Esophagus (tissue), 2 donors: Measurements from ENCODE around the gene SLC44A3. TPM values are rescaled to one million over a fixed set of nuclear protein-coding genes. Genes with fewer than 3 reads are reported as not detected.
A peak's percentile ranks its signal among the peaks of the same experiment; 100 is the strongest.

ENCODE experiments used
- H3K27ac ChIP-seq, 2 donors: one replicate each; pipeline ENCODE4 v1.5.1; 2013; ENCODE audit warnings: low read depth in 2 of 2, mild to moderate bottlenecking in 2 of 2, inconsistent platforms in 1 of 2, low read length in 1 of 2, moderate library complexity in 1 of 2
- H3K27me3 ChIP-seq, 2 donors: one replicate each; pipeline ENCODE4 v1.6.1; 2013; ENCODE audit warnings: low read length in 2 of 2, control low read depth in 1 of 2, mild to moderate bottlenecking in 1 of 2; ENCODE audit not compliant: insufficient read depth in 2 of 2, control insufficient read depth in 1 of 2
- H3K36me3 ChIP-seq, 2 donors: one replicate each; pipeline ENCODE4 v1.6.1; 2013; ENCODE audit warnings: low read length in 1 of 2; ENCODE audit not compliant: control insufficient read depth in 2 of 2, insufficient read depth in 2 of 2
- H3K4me1 ChIP-seq, 2 donors: one replicate each; pipeline ENCODE4 v1.6.1; 2013; ENCODE audit warnings: low read length in 1 of 2; ENCODE audit not compliant: control insufficient read depth in 2 of 2, insufficient read depth in 2 of 2
- H3K4me3 ChIP-seq, 2 donors: one replicate each; pipeline ENCODE4 v1.5.1; 2013; ENCODE audit warnings: low read length in 2 of 2, mild to moderate bottlenecking in 2 of 2, low read depth in 1 of 2, moderate library complexity in 1 of 2
- H3K9me3 ChIP-seq, 2 donors: one replicate each; pipeline ENCODE4 v1.6.1; 2013; ENCODE audit warnings: mild to moderate bottlenecking in 2 of 2, low read depth in 1 of 2, low read length in 1 of 2, moderate library complexity in 1 of 2; ENCODE audit not compliant: control insufficient read depth in 2 of 2, insufficient read depth in 1 of 2
- WGBS, 2 donors: extraction: QIAGEN DNeasy Blood & Tissue Kit; methylation state at CpG; one replicate each; pipeline ENCODE4 v1.1.7; 2013; 5-methylcytosine and 5-hydroxymethylcytosine counted together
- polyA plus RNA-seq, 2 donors: library from polyadenylated mRNA; stranded (reverse); fragments of 200-250 nt; gene quantifications; one replicate each; pipeline ENCODE4 v1.2.3, GENCODE V29; 2013
- donor health status: healthy with polysubstance abuse.
- donor health status: Bipolar disorder and iron deficiency.

Gene SLC44A3
- polyA plus RNA-seq, 2 donors, result 7.0 to 7.4 TPM

DNA sequence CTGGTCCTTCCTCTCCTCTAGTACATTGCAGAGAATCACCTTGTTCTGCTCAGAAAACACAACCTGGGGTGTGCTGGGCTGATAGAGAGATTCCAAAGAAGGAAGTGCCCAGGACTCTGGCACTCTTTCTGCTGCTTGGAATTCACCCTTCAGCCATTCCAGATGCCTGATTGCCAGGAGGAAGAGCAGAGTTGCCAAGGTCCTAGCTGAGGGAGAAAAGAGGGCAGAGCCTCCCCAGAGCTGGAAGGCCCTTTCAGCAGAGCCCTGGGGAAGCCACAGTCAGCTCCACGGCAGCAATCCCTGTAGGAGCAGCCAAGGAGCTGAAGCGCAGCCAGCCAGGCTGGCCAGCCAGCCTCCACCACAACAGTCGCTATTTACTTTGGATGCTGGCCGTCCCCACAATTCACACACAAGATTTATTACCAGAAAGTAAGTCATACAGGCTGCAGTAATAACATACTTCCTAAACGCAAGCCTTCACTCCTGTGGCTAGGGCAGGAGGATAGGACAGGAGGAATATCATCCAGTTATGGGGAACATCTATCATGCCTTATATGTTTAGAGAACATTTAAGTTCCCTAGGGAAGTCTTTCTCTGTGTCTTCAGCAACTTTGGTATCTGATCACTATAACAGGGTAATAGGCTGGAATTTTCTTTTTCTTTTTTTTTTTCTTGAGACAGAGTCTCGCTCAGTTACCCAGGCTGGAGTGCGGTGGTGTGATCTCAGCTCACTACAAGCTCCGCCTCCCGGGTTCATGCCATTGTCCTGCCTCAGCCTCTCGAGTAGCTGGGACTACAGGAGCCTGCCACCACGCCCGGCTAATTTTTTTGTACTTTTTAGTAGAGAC is 36.6 kb upstream of the SLC44A3 start:
- peak overlapping the region; percentile 12 to 17 for H3K27ac ChIP-seq
- H3K36me3 ChIP-seq, result no peaks in the 10 kb centered on the region
- WGBS, 2 donors, result 46 to 52% methylated on average over 12 of the region's 12 CpGs
- no peaks in the 10 kb centered on the region for H3K27me3 ChIP-seq
- H3K4me3 ChIP-seq, result no peak overlapping the region
- no peaks in the 10 kb centered on the region for H3K9me3 ChIP-seq
- H3K4me1 ChIP-seq, result no peaks in the 10 kb centered on the region

DNA sequence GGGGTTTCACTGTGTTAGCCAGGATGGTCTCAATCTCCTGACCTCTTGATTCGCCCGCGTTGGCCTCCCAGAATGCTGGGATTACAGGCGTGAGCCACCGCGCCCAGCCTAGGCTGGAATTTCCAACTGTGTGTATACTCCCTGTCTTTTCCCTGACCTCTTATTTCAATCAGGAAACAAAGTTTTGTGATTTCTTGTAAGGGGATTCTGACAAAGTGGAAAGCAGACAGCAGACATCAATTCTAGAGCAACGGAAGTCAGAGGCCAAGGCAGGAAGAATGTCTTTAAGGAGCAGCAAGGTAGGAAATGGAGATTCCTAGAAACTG is 36.0 kb upstream of the SLC44A3 start:
- 90 to 92% methylated on average over 7 of the region's 7 CpGs for WGBS, 2 donors
- Histone ChIP-seq H3K4me3 (no peak overlapping the region), H3K4me1 (no peaks in the 10 kb centered on the region), H3K36me3 (no peaks in the 10 kb centered on the region), H3K9me3 (no peaks in the 10 kb centered on the region), H3K27ac (peak overlapping the region; percentile 33 to 49), H3K27me3 (no peaks in the 10 kb centered on the region)

DNA sequence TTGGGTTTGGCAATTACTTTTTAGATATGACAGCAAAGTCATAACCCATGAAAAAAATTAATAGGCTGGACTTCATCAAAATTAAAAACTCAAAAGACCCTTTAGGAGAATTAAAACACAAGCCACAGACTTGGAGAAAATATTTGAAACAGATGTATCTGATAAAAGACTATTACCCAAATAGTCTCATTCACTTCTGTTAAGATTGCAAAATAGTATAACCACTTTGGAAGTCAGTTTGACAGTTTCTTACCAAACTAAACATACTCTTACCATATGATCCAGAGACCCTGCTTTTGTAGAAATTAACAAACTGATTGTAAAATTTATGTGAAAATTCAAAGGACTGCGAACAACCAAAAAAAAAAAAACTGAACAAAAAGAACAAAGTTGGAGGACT is 32.5 kb upstream of the SLC44A3 start:
- 86 to 100% methylated on average over 1 of the region's 1 CpG for WGBS, 2 donors
- no peaks in the 10 kb centered on the region for H3K27me3 ChIP-seq
- H3K9me3 ChIP-seq, result no peaks in the 10 kb centered on the region
- no peak overlapping the region for H3K4me3 ChIP-seq
- H3K36me3 ChIP-seq, result no peaks in the 10 kb centered on the region
- H3K27ac ChIP-seq, result no peak overlapping the region
- no peaks in the 10 kb centered on the region for H3K4me1 ChIP-seq

DNA sequence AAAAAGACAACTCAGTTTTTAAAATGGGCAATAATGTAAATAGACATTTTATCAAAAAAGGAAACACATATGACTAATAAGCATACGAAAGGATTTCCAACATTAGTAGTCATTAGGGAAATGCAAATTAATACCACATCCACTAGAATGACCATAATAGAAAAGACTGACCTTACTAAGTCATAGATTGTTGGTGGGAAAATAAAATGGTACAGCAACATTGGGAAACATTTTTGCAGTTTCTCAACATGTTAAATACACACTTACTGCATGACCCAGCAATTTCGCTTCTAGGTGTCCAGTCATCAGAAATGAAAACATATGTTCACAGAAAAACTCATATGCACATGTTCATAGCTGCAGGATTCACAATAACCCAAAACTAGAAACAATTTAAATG is 29.9 kb upstream of the SLC44A3 start:
- Histone ChIP-seq H3K9me3 (no peaks in the 10 kb centered on the region), H3K4me3 (no peak overlapping the region), H3K4me1 (no peaks in the 10 kb centered on the region), H3K36me3 (no peaks in the 10 kb centered on the region), H3K27ac (no peak overlapping the region), H3K27me3 (no peaks in the 10 kb centered on the region)
- WGBS, 2 donors, result 82 to 83% methylated on average over 2 of the region's 2 CpGs

DNA sequence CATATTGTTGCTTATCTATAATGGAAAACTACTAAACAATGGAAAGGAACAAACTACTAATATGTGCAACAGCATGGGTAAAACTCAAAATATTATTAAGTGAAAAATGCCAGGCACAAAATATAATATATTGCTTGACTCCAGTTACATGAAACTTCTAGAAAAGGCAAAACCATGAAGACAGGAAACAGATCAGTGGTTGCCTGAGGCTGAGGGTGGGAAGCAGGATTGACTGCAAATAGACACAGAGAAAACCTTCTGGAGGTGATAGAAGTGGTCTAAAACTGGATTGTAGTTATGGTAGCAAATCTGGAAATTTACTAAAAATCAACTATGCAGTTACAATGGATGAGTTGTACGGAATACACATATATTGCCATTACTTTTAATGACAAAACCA is 29.5 kb upstream of the SLC44A3 start:
- Histone ChIP-seq H3K27ac (no peak overlapping the region), H3K9me3 (no peaks in the 10 kb centered on the region), H3K27me3 (no peaks in the 10 kb centered on the region), H3K4me1 (no peaks in the 10 kb centered on the region), H3K36me3 (no peaks in the 10 kb centered on the region), H3K4me3 (no peak overlapping the region)
- WGBS, 2 donors, result 92 to 96% methylated on average over 1 of the region's 1 CpG

DNA sequence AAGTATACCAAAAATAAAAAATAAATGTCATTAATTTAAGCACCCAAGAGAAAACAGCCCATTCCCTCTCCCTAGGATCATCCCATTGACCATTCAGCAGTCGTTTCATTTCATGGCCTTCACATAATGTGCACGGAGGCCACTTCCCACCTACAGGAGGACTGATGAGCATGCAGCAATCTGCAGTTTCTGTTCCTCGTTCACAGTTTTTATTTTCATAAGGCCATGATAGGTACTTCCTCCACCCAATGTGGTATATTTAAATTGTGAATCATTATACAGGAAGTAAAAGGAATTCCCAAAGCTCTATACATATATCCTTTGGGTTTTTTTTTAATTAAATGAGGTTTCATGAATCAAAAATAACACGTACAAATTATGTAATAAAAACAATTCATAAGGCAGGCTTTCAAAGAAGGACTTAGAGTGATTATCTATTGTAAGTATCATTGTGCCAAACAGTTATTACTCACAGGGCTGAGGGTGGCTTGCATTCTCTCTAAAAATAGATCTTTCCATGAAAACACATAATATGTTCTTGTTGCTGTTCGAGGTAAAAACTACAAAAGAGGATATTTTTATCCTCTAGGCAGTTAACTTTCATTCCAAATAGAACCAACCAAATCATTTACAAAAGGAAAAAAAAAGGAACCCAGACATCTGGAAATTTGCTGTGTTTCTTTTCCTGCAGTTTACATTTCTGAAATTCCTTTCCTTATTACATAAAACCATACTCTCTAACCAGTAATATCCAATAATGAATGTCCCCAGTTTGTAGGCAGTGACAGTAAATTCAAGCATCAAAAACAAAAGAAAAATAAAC is 27.5 kb upstream of the SLC44A3 start:
- 20 to 29% methylated on average over 5 of the region's 5 CpGs for WGBS, 2 donors
- no peaks in the 10 kb centered on the region for H3K36me3 ChIP-seq
- H3K4me3 ChIP-seq, result no peak overlapping the region
- peaks cover 3% of the 10 kb centered on the region in 2 donors for H3K4me1 ChIP-seq
- no peaks in the 10 kb centered on the region for H3K9me3 ChIP-seq
- H3K27ac ChIP-seq, result peak overlapping the region; percentile 71 to 77
- no peaks in the 10 kb centered on the region for H3K27me3 ChIP-seq

DNA sequence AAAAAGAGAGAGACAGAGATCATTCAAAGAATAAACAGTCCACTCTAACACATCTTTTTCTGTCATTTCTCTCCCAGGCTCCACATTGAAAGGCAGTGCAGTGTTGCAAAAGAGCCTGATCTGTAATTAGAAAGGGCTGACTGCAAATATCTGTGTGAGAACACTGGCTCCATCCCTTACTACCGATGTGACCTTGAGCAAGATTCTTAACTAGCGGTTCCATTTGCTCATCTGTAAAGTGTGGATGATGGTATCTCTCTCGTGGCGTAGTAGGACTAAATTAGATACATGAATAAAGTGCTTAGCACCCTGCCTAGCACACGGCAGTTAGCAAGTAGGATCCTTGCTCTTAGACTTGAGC is 26.9 kb upstream of the SLC44A3 start:
- Histone ChIP-seq H3K27me3 (no peaks in the 10 kb centered on the region), H3K27ac (peak overlapping the region; percentile 26 to 61)
- 64 to 65% methylated on average over 5 of the region's 5 CpGs for WGBS, 2 donors

DNA sequence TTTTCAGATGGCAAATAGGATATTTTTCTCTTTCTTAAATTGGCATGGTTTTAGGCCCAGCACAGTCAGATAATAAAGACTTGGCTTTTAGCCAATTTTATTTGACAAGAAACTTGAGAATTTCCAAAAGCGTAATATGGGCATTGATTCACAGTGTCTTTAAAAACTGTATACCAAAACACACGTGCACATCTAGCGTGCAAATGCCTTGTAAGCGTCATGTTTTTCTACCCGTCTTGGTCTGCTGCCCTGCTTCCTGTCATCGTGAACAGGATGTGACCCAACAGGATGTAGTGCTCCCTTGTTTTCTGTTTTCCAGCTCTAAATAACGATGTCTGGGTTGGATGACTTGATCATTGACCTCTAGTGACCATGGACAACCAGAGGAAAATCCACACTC is 24.7 kb upstream of the SLC44A3 start:
- WGBS, 2 donors, result 69 to 74% methylated on average over 7 of the region's 7 CpGs
- Histone ChIP-seq H3K36me3 (no peaks in the 10 kb centered on the region), H3K4me1 (peaks cover 3% of the 10 kb centered on the region in 2 donors), H3K9me3 (no peaks in the 10 kb centered on the region), H3K27ac (no peak overlapping the region), H3K27me3 (no peaks in the 10 kb centered on the region), H3K4me3 (no peak overlapping the region)

More for the DNA sequence above, 26.9 kb upstream of the SLC44A3 start:
- H3K36me3 ChIP-seq, result no peaks in the 10 kb centered on the region
- peaks cover 3% of the 10 kb centered on the region in 2 donors for H3K4me1 ChIP-seq
- no peaks in the 10 kb centered on the region for H3K9me3 ChIP-seq
- H3K4me3 ChIP-seq, result no peak overlapping the region

DNA sequence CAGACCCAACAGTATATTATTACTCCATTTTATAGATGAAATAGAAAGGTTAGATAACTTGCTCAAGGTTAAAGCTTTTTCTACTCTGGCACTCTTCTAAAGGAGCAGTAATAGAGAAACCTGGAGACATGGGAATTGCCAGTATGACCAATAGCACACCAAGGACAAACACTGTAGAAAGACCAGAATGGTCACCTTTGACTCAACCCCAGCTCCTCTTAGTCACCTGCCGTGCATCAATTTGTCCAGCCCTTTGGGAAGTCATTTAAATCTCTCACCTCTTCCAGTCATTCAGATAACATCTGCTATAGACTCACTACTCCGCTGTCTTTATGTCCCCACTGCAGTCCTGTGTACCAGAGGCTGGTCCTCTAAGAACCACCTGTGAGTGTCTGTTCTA is 23.9 kb upstream of the SLC44A3 start:
- peaks cover 3% of the 10 kb centered on the region in 2 donors for H3K4me1 ChIP-seq
- H3K4me3 ChIP-seq, result no peak overlapping the region
- H3K27me3 ChIP-seq, result no peaks in the 10 kb centered on the region
- H3K27ac ChIP-seq, result peak overlapping the region; percentile 57 to 82
- no peaks in the 10 kb centered on the region for H3K9me3 ChIP-seq
- no peaks in the 10 kb centered on the region for H3K36me3 ChIP-seq
- WGBS, 2 donors, result 87 to 90% methylated on average over 2 of the region's 2 CpGs
